Kidney (tissue), 14 donors: ENCODE data around the gene CNOT4. TPM values are rescaled to one million over a fixed set of nuclear protein-coding genes. Genes with fewer than 3 reads are reported as not detected.
A peak's percentile ranks its signal among the peaks of the same experiment; 100 is the strongest.
"Not testable (repeated sequence)": the region's sequence is repeated elsewhere in the genome, so short reads cannot be mapped to it uniquely, and the experiment has no call there.

Experiments
- DNase-seq, 5 donors: peaks; one replicate each; pipeline ENCODE4 v3.0.0-alpha.2; 2013 to 2020
- FAIRE-seq: peaks from 2 replicates; lab custom pipeline; 2012; peaks lifted over from hg19 to GRCh38; lab: Jason Lieb, UNC
- H3K27ac ChIP-seq, 2 donors: one replicate each; pipeline ENCODE4 v1.7.0; 2013; ENCODE audit warnings: low read depth in 2 of 2, low read length in 2 of 2, inconsistent platforms in 1 of 2
- H3K27me3 ChIP-seq: one replicate; pipeline ENCODE4 v1.7.1; 2013; ENCODE audit warnings: low read length, inconsistent platforms; ENCODE audit not compliant: control insufficient read depth, insufficient read depth
- H3K36me3 ChIP-seq, 3 donors: one replicate each; pipeline versions ENCODE4 v1.7.0 to v1.7.1; 2013; ENCODE audit warnings: low read length in 3 of 3, control low read depth in 1 of 3, inconsistent platforms in 1 of 3; ENCODE audit not compliant: insufficient read depth in 3 of 3, control insufficient read depth in 2 of 3
- H3K4me1 ChIP-seq, 3 donors: one replicate each; pipeline versions ENCODE4 v1.7.0 to v1.7.1; 2013; ENCODE audit warnings: low read length in 3 of 3, inconsistent platforms in 1 of 3, low read depth in 1 of 3; ENCODE audit not compliant: control insufficient read depth in 2 of 3, insufficient read depth in 2 of 3
- H3K4me3 ChIP-seq, 3 donors: one replicate each; pipeline versions ENCODE4 v1.7.0 to v1.8.1; 2013; ENCODE audit warnings: low read length in 3 of 3, control low read depth in 1 of 3, inconsistent platforms in 1 of 3
- H3K9ac ChIP-seq, 3 donors: one replicate each; pipeline versions ENCODE4 v1.7.0 to v1.7.1; 2013; ENCODE audit warnings: low read length in 3 of 3, control low read depth in 1 of 3, inconsistent platforms in 1 of 3
- H3K9me3 ChIP-seq, 3 donors: one replicate each; pipeline versions ENCODE4 v1.7.0 to v1.7.1; 2013; ENCODE audit warnings: low read length in 3 of 3, control low read depth in 1 of 3, inconsistent platforms in 1 of 3; ENCODE audit not compliant: control insufficient read depth in 2 of 3, insufficient read depth in 1 of 3
- CTCF ChIP-seq: IDR thresholded peaks from 3 replicates; pipeline ENCODE4 v1.5.1; 2012; ENCODE audit warnings: mild to moderate bottlenecking, moderate library complexity, borderline replicate concordance; ENCODE audit not compliant: insufficient read depth; ENCODE audit errors: extremely low read depth
- intact Hi-C: fragments of 100-400 bp; cut with DNase I; formaldehyde crosslinking; loops from one replicate; pipeline ENCODE4 v1.11.1; 2022
- polyA plus RNA-seq: library from polyadenylated mRNA; stranded (reverse); fragments of 350-450 nt; fragmentation: Illumina TruSeq; extraction: RNeasy Lipid Tissue Mini Kit (QIAGEN cat#74804); gene quantifications from one replicate; pipeline ENCODE4 v1.2.3, GENCODE V29; 2014; ENCODE audit warnings: low read depth, low replicate concordance; ENCODE audit not compliant: insufficient read depth
- total RNA-seq: library from RNA; stranded (reverse); fragmentation: NEBNext Ultra II Directional; extraction: Animal tissue kit (Norgen Biotek cat#: 25700); gene quantifications from one replicate; pipeline ENCODE4 v1.2.1, GENCODE V29; 2021
- donor health status: control.
- donor health status: control.
- donor health status: control.
- donor health status: control.
- donor health status: control.
- donor health status: DM: yes; HTN: yes; CAD: no.
- donor health status: Normal renal cell carcinoma (clear cell type).

The CNOT4 gene
- total and polyA plus RNA-seq, 2 donors from 2014 or later: 8.4 to 26.2 TPM

- Histone ChIP-seq H3K9ac (peak overlapping the region; percentile 72 to 99 (median 90)), H3K4me3 (peak overlapping the region; percentile 68 to 99 (median 82)), H3K36me3 (no peaks in the 10 kb centered on the region), H3K9me3 (no peaks in the 10 kb centered on the region), H3K27me3 (no peaks in the 10 kb centered on the region), H3K27ac (peak overlapping the region; percentile 90 to 93), H3K4me1 (peaks cover 0 to 11% (median 9%) of the 10 kb centered on the region in 3 donors)
- DNase-seq (no peak), FAIRE-seq (no peak)
- intact Hi-C loops: no loop called here
- no peak for TF ChIP-seq CTCF
These were observed 388 bp downstream of the CNOT4 start for GRCh38 chr7:135509589-135509838.

GRCh38 chr7:135508883-135509588 lies 866 bp downstream of the CNOT4 start:
- no peaks in the 10 kb centered on the region for H3K27me3 ChIP-seq
- peak overlapping the region; percentile 90 to 93 for H3K27ac ChIP-seq
- intact Hi-C loops: no loop called here
- H3K4me3 ChIP-seq: peak overlapping the region; percentile 68 to 99 (median 82)
- TF ChIP-seq CTCF: no peak
- no peaks in the 10 kb centered on the region for H3K36me3 ChIP-seq
- FAIRE-seq (no peak), DNase-seq (peak in 3 of 5 donors; percentile 39 to 66 (median 64))
- H3K9me3 ChIP-seq: no peaks in the 10 kb centered on the region
- peak overlapping the region; percentile 72 to 99 (median 90) for H3K9ac ChIP-seq
- peaks cover 0 to 11% (median 9%) of the 10 kb centered on the region in 3 donors for H3K4me1 ChIP-seq

DNA sequence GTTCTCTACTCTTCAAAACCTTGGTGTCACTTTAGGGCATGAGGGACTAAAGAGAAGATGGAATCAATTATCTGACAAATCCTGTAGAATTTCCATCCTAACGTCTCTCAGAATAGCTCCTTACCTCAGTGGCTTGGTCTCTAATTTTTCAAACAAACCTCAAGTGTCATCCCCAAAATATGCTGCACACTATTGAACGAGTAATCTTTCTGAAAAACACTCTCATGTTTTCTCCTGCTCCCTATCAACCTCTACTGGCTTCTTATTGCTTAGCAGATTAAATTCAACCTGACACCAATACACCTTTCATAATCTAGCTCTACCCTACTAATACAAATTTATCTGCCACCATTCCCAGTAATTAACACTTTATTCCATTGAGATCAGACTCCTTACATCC lies 8.5 kb downstream of the CNOT4 start:
- no peaks in the 10 kb centered on the region for H3K9me3 ChIP-seq
- no peaks in the 10 kb centered on the region for H3K36me3 ChIP-seq
- no peaks in the 10 kb centered on the region for H3K4me1 ChIP-seq
- H3K4me3 ChIP-seq: no peak overlapping the region
- no peak overlapping the region for H3K9ac ChIP-seq
- intact Hi-C loops: no loop called here
- DNase-seq: no peak
- no peaks in the 10 kb centered on the region for H3K27me3 ChIP-seq
- TF ChIP-seq CTCF: no peak
- FAIRE-seq: no peak
- H3K27ac ChIP-seq: no peak overlapping the region

GRCh38 chr7:135499818-135500217 lies 10.1 kb downstream of the CNOT4 start:
- no peak overlapping the region for H3K4me3 ChIP-seq
- H3K36me3 ChIP-seq: no peaks in the 10 kb centered on the region
- intact Hi-C loops: no loop called here
- no peak for DNase-seq
- no peak for TF ChIP-seq CTCF
- no peak overlapping the region for H3K9ac ChIP-seq
- no peaks in the 10 kb centered on the region for H3K27me3 ChIP-seq
- FAIRE-seq: no peak
- no peaks in the 10 kb centered on the region for H3K9me3 ChIP-seq
- no peaks in the 10 kb centered on the region for H3K4me1 ChIP-seq
- H3K27ac ChIP-seq: no peak overlapping the region

DNA sequence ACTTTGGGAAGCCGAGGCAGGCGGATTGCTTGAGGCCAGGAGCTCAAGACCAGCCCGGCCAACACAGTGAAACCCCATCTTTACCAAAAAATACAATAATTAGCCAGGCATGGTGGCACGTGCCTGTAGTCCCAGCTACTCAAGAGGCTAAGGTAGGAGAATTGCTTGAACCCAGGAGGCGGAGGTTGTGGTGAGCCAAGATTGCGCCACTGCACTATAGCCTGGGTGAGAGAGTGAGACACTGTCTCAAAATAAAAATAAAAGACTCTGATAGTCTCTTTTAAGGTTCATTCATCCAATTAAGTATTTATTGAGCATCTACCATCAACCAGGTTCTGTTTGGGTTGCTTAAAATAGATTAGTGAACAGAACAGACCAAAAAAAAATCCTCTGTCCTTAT lies 12.7 kb downstream of the CNOT4 start:
- H3K4me3 ChIP-seq, intact Hi-C loops, H3K9ac ChIP-seq, FAIRE-seq, H3K36me3 ChIP-seq, DNase-seq, H3K27ac ChIP-seq, H3K27me3 ChIP-seq, H3K4me1 ChIP-seq, H3K9me3 ChIP-seq: not testable (repeated sequence)
